COR-L47 (cell line): ENCODE measurements around the gene RNF5.
"Not testable (repeated sequence)": the region's sequence is repeated elsewhere in the genome, so short reads cannot be mapped to it uniquely, and the experiment has no call there.

Experiments
- DNase-seq: peaks from one replicate; lab custom pipeline; 2025; lab: John Stamatoyannopoulos, UW

RNF5 gene, protein sequence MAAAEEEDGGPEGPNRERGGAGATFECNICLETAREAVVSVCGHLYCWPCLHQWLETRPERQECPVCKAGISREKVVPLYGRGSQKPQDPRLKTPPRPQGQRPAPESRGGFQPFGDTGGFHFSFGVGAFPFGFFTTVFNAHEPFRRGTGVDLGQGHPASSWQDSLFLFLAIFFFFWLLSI

GRCh38 chr6:32177788-32178546 is at the start of gene RNF5:
TSS of gene RNF5 (plus strand) at chr6:32178405. CDS start at chr6:32178512, 107 bp downstream.
- DNase-seq = peak; percentile 100

GRCh38 chr6:32128751-32129296 is 49.4 kb upstream of the RNF5 start:
- DNase-seq = no peak

GRCh38 chr6:32129297-32130088 is 48.7 kb upstream of the RNF5 start:
- peak; percentile 73 for DNase-seq

GRCh38 chr6:32131439-32131948 is 46.7 kb upstream of the RNF5 start:
- DNase-seq = no peak

GRCh38 chr6:32132110-32132509 is 46.1 kb upstream of the RNF5 start:
- DNase-seq = no peak

DNA sequence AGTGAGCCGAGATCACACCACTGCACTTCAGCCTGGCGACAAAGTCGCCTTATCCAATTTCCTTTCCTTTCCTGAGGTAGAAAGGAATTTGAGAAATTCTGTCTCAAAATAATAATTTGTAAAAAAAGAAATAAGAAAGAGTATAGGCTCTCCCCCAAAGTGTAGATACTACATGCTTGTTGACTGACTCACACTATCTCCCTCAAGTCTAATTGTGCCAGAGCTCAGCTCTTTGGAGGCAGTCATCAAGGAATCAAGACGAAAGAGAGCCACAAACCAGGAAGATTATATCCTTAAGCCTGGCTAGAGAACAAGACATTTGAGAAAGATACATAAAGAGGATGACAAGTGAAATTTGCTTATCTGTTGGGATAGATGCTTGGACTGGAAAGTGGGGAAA is 44.4 kb upstream of the RNF5 start:
- DNase-seq = no peak

DNA sequence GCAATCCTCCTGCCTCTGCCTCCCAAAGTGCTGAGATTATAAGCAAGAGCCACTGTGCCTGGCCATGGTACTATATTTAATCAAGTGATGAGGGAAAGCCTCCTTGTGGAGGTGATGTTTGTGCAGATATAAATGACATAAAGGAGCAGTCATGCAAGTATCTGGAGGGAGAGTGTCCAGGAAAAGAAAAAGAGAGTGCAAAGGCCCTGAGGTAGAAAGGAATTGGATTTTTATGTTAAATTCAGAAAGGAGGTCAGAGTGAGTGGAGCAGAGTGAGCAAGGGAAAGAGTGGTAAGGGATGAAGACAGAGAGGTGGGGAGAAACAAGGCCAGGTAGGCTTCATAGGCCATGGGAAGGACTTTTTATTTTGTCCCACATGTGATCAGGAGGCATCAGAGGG is 40.8 kb upstream of the RNF5 start:
- DNase-seq = no peak

- DNase-seq = no peak
Observed at GRCh38 chr6:32139590-32139989, 38.6 kb upstream of the RNF5 start.

DNA sequence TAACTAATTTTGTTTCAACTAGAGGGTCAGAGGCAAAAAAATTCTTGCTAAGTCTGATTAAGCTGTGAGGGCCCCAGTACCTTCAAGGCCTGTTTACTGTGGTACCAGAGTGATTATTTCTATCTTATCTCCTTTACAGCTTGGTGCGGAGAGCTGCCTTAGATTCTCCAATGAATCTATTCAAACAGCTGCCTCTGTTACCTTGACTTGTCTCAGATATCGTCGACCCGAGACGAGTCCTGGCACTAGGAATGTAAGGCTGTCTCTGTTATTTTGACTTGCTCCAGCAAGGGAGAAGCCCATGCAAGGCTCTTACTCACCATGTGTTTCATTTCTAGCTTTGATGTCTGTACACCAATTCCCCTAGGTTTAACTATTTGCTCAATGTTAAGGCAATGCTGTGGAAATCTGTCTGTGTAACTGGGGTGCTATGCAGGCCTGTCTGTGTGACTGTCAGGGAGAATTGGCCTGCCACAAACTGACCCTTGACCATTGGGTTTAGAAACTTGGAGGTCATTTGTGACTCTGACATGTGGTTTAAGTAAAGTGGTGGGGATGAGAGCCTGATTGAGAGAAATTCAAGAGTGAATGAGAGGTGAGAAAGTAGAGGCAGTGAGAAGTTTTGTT is 37.7 kb upstream of the RNF5 start:
- DNase-seq = no peak

- not testable (repeated sequence) for DNase-seq
Observed at GRCh38 chr6:32144238-32144637, 34.0 kb upstream of the RNF5 start.

GRCh38 chr6:32146287-32146686 is 31.9 kb upstream of the RNF5 start:
- DNase-seq = no peak

DNA sequence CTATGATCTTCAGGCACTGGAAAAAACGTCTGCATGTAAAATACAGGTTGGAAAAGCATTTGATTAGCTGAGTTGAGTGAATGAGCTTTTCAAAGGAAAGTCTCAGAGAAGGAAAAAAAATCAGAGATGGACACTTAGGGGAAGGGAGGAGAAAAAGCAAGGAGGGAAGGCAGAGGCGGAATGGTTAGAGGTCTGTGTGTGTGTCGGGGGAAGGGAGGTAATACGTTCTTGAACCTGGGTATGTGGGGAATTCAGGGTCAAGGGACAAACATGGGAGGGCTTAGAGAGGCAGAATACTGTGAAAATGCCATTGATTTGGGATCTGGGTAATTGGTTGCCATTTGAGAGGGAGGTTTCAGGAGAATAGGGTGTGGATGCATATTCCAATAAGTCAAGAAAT is 31.5 kb upstream of the RNF5 start:
- DNase-seq = no peak

- DNase-seq = no peak
Observed at GRCh38 chr6:32147401-32148132, 30.6 kb upstream of the RNF5 start.

GRCh38 chr6:32148289-32149091 is 29.7 kb upstream of the RNF5 start:
- no peak for DNase-seq

GRCh38 chr6:32149092-32149755 is 29.0 kb upstream of the RNF5 start:
- DNase-seq = no peak

GRCh38 chr6:32149932-32150870 is 28.0 kb upstream of the RNF5 start:
- DNase-seq = no peak

DNA sequence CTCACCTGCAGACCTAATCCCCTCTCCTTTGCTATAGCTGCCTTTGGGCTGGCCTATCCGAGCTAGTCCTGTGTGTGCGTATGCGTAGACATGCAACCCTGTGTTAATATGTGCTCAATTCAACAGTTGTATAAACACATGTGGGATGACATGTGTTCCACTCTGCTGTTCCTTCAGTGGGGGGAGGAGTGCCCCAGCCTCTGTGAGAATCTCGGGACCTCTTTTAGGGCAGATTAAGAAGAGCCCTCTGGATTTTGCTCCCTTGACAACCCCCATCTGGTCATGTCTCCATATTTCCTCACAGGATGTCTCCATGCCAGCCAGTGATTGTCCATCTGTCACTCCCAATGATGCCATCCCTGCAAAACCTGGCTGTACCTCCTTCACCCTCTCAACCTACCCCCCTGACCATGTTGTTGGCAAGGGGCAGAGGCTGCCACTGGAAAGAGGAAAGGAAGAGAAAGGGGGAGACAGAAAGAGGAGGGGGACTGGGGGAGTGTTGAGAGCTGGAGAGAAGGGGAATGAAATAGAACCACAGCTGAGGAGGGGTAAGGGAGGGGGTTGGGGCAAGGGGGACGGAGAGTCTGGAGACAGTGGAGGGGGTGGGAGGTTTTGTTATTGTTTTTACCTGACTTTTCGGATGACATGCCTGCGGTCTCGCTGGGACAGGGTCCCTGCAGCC is 26.9 kb upstream of the RNF5 start:
- no peak for DNase-seq
